ENCODE measurements around the gene TNN. TPM values are rescaled to one million over a fixed set of nuclear protein-coding genes. Genes with fewer than 3 reads are reported as not detected.

Gene TNN
- total RNA-seq, 5 donors from 2014 or later (not counting 1 experiment from before 2014, with no cell fraction given), result not detected

GRCh38 chr1:175126347-175126746 lies 58.7 kb downstream of the TNN start:
- Mint-ChIP-seq H3K27me3 (no peaks in the 10 kb centered on the region), H3K9me3 (no peaks in the 10 kb centered on the region), H3K4me1 (no peaks in the 10 kb centered on the region), H3K4me3 (no peak overlapping the region), H3K36me3 (no peaks in the 10 kb centered on the region), H3K27ac (no peak overlapping the region)
- Histone ChIP-seq H3K4me1 (ENCODE audit: control insufficient read depth in 1 of 2, extremely low read depth in 1 of 2, insufficient read depth in 2 of 2, low read length in 2 of 2) (no peaks in the 10 kb centered on the region), H3K27ac (ENCODE audit: low read length) (no peak overlapping the region), H3K27me3 (replicated peaks in 1 of 2; ENCODE audit: control insufficient read depth in 2 of 2, extremely low read depth in 1 of 2, insufficient read depth in 2 of 2, low read length in 1 of 2) (peaks cover 0 to 2% of the 10 kb centered on the region in 2 experiments), H3K36me3 (ENCODE audit: control insufficient read depth in 2 of 2, extremely low read depth in 1 of 2, insufficient read depth in 1 of 2, low read length in 1 of 2) (no peaks in the 10 kb centered on the region), H3K9me3 (no peaks in the 10 kb centered on the region), H3K4me3 (ENCODE audit: control insufficient read depth in 1 of 2, extremely low read depth in 1 of 2, low read length in 1 of 2) (no peak overlapping the region)
- ATAC-seq (replicated peaks in 1 of 4), result no peak
- no CpG with 5 or more reads among the region's 4 CpGs for WGBS (ENCODE audit: insufficient coverage)
- ChIA-PET CTCF (interaction anchor here (0.6 to 1.6 kb wide), 5 partner anchors 28 to 864 kb away, joined by 3 to 8 read pairs (median 6); no protein-coding TSS in a partner anchor), POLR2A (no interaction called here)
- no peak for DNase-seq

- Histone ChIP-seq H3K27me3 (replicated peaks in 1 of 2; ENCODE audit: control insufficient read depth in 2 of 2, extremely low read depth in 1 of 2, insufficient read depth in 2 of 2, low read length in 1 of 2) (peaks cover 0 to 2% of the 10 kb centered on the region in 2 experiments), H3K36me3 (ENCODE audit: control insufficient read depth in 2 of 2, extremely low read depth in 1 of 2, insufficient read depth in 1 of 2, low read length in 1 of 2) (no peaks in the 10 kb centered on the region), H3K27ac (ENCODE audit: low read length) (no peak overlapping the region), H3K9me3 (no peaks in the 10 kb centered on the region), H3K4me3 (ENCODE audit: control insufficient read depth in 1 of 2, extremely low read depth in 1 of 2, low read length in 1 of 2) (no peak overlapping the region), H3K4me1 (ENCODE audit: control insufficient read depth in 1 of 2, extremely low read depth in 1 of 2, insufficient read depth in 2 of 2, low read length in 2 of 2) (no peaks in the 10 kb centered on the region)
- no peak overlapping the region for H3K4me3 Mint-ChIP-seq
- no peak overlapping the region for H3K27ac Mint-ChIP-seq
- ChIA-PET CTCF (interaction anchor here (0.7 to 1.0 kb wide), 4 partner anchors 19 to 98 kb away, joined by 3 to 5 read pairs (median 4); no protein-coding TSS in a partner anchor), POLR2A (no interaction called here)
- no peaks in the 10 kb centered on the region for H3K27me3 Mint-ChIP-seq
- 44% methylated on average over 2 of the region's 6 CpGs for WGBS (ENCODE audit: insufficient coverage)
- no peak for DNase-seq
- H3K36me3 Mint-ChIP-seq, result no peaks in the 10 kb centered on the region
- no peaks in the 10 kb centered on the region for H3K9me3 Mint-ChIP-seq
- H3K4me1 Mint-ChIP-seq, result no peaks in the 10 kb centered on the region
- ATAC-seq (replicated peaks in 1 of 4), result no peak
Measured at GRCh38 chr1:175127565-175127964, 59.9 kb downstream of the TNN start.

GRCh38 chr1:175128523-175128922 lies 60.9 kb downstream of the TNN start:
- peaks cover 0 to 2% of the 10 kb centered on the region in 2 experiments for H3K27me3 ChIP-seq (replicated peaks in 1 of 2; ENCODE audit: control insufficient read depth in 2 of 2, extremely low read depth in 1 of 2, insufficient read depth in 2 of 2, low read length in 1 of 2)
- Mint-ChIP-seq H3K4me3 (no peak overlapping the region), H3K27me3 (peaks cover 2 to 3% of the 10 kb centered on the region in 2 donors), H3K36me3 (no peaks in the 10 kb centered on the region), H3K4me1 (no peaks in the 10 kb centered on the region), H3K27ac (no peak overlapping the region), H3K9me3 (no peaks in the 10 kb centered on the region)
- WGBS (ENCODE audit: insufficient coverage), result 71% methylated on average over 8 of the region's 9 CpGs
- H3K36me3 ChIP-seq (ENCODE audit: control insufficient read depth in 2 of 2, extremely low read depth in 1 of 2, insufficient read depth in 1 of 2, low read length in 1 of 2), result no peaks in the 10 kb centered on the region
- H3K4me1 ChIP-seq (ENCODE audit: control insufficient read depth in 1 of 2, extremely low read depth in 1 of 2, insufficient read depth in 2 of 2, low read length in 2 of 2), result no peaks in the 10 kb centered on the region
- POLR2A ChIA-PET, result no interaction called here
- ATAC-seq (replicated peaks in 1 of 4) (no peak), DNase-seq (no peak)
- no peaks in the 10 kb centered on the region for H3K9me3 ChIP-seq
- CTCF ChIA-PET, result interaction anchor here in 1 of 2 donors (0.6 kb wide), 2 partner anchors 236 to 819 kb away, joined by 3 read pairs; no protein-coding TSS in a partner anchor
- H3K27ac ChIP-seq (ENCODE audit: low read length), result no peak overlapping the region
- no peak overlapping the region for H3K4me3 ChIP-seq (ENCODE audit: control insufficient read depth in 1 of 2, extremely low read depth in 1 of 2, low read length in 1 of 2)

- Histone ChIP-seq H3K4me1 (ENCODE audit: control insufficient read depth in 1 of 2, extremely low read depth in 1 of 2, insufficient read depth in 2 of 2, low read length in 2 of 2) (no peaks in the 10 kb centered on the region), H3K27ac (ENCODE audit: low read length) (no peak overlapping the region), H3K36me3 (ENCODE audit: control insufficient read depth in 2 of 2, extremely low read depth in 1 of 2, insufficient read depth in 1 of 2, low read length in 1 of 2) (no peaks in the 10 kb centered on the region), H3K4me3 (ENCODE audit: control insufficient read depth in 1 of 2, extremely low read depth in 1 of 2, low read length in 1 of 2) (no peak overlapping the region), H3K27me3 (replicated peaks in 1 of 2; ENCODE audit: control insufficient read depth in 2 of 2, extremely low read depth in 1 of 2, insufficient read depth in 2 of 2, low read length in 1 of 2) (peaks cover 0 to 2% of the 10 kb centered on the region in 2 experiments), H3K9me3 (no peaks in the 10 kb centered on the region)
- ATAC-seq (replicated peaks in 1 of 4), result no peak
- Mint-ChIP-seq H3K4me3 (no peak overlapping the region), H3K36me3 (no peaks in the 10 kb centered on the region), H3K27ac (no peak overlapping the region), H3K4me1 (no peaks in the 10 kb centered on the region), H3K27me3 (peaks cover 5 to 6% of the 10 kb centered on the region in 2 donors), H3K9me3 (no peaks in the 10 kb centered on the region)
- ChIA-PET CTCF (no interaction called here), POLR2A (no interaction called here)
- no CpG with 5 or more reads among the region's 1 CpG for WGBS (ENCODE audit: insufficient coverage)
- DNase-seq, result no peak
Measured at GRCh38 chr1:175129182-175129581, 61.5 kb downstream of the TNN start.

- no peaks in the 10 kb centered on the region for H3K4me1 Mint-ChIP-seq
Measured at GRCh38 chr1:175129644-175129996, 62.0 kb downstream of the TNN start.

GRCh38 chr1:175129997-175130648 lies 62.5 kb downstream of the TNN start:
- Mint-ChIP-seq H3K27me3 (peaks cover 10 to 11% of the 10 kb centered on the region in 2 donors), H3K4me3 (no peak overlapping the region), H3K4me1 (no peaks in the 10 kb centered on the region), H3K27ac (no peak overlapping the region), H3K9me3 (no peaks in the 10 kb centered on the region), H3K36me3 (no peaks in the 10 kb centered on the region)
- H3K4me1 ChIP-seq (ENCODE audit: control insufficient read depth in 1 of 2, extremely low read depth in 1 of 2, insufficient read depth in 2 of 2, low read length in 2 of 2), result no peaks in the 10 kb centered on the region
- 97% methylated on average over 3 of the region's 5 CpGs for WGBS (ENCODE audit: insufficient coverage)
- no peak overlapping the region for H3K4me3 ChIP-seq (ENCODE audit: control insufficient read depth in 1 of 2, extremely low read depth in 1 of 2, low read length in 1 of 2)
- ChIA-PET POLR2A (no interaction called here), CTCF (no interaction called here)
- peaks cover 0 to 5% of the 10 kb centered on the region in 2 experiments for H3K27me3 ChIP-seq (replicated peaks in 1 of 2; ENCODE audit: control insufficient read depth in 2 of 2, extremely low read depth in 1 of 2, insufficient read depth in 2 of 2, low read length in 1 of 2)
- H3K9me3 ChIP-seq, result no peaks in the 10 kb centered on the region
- DNase-seq (no peak), ATAC-seq (replicated peaks in 1 of 4) (no peak)
- H3K27ac ChIP-seq (ENCODE audit: low read length), result no peak overlapping the region
- H3K36me3 ChIP-seq (ENCODE audit: control insufficient read depth in 2 of 2, extremely low read depth in 1 of 2, insufficient read depth in 1 of 2, low read length in 1 of 2), result no peaks in the 10 kb centered on the region

More at GRCh38 chr1:175129644-175129996, 62.0 kb downstream of the TNN start:
- ChIA-PET CTCF (no interaction called here), POLR2A (no interaction called here)
- H3K27me3 ChIP-seq (replicated peaks in 1 of 2; ENCODE audit: control insufficient read depth in 2 of 2, extremely low read depth in 1 of 2, insufficient read depth in 2 of 2, low read length in 1 of 2), result peaks cover 0 to 2% of the 10 kb centered on the region in 2 experiments
- peaks cover 7 to 8% of the 10 kb centered on the region in 2 donors for H3K27me3 Mint-ChIP-seq
- DNase-seq, result no peak
- no peaks in the 10 kb centered on the region for H3K36me3 ChIP-seq (ENCODE audit: control insufficient read depth in 2 of 2, extremely low read depth in 1 of 2, insufficient read depth in 1 of 2, low read length in 1 of 2)
- no peak overlapping the region for H3K4me3 ChIP-seq (ENCODE audit: control insufficient read depth in 1 of 2, extremely low read depth in 1 of 2, low read length in 1 of 2)
- WGBS (ENCODE audit: insufficient coverage), result no CpG with 5 or more reads among the region's 2 CpGs
- H3K27ac Mint-ChIP-seq, result no peak overlapping the region
- no peaks in the 10 kb centered on the region for H3K9me3 Mint-ChIP-seq
- H3K36me3 Mint-ChIP-seq, result no peaks in the 10 kb centered on the region
- no peaks in the 10 kb centered on the region for H3K9me3 ChIP-seq
- H3K4me1 ChIP-seq (ENCODE audit: control insufficient read depth in 1 of 2, extremely low read depth in 1 of 2, insufficient read depth in 2 of 2, low read length in 2 of 2), result no peaks in the 10 kb centered on the region
- no peak overlapping the region for H3K4me3 Mint-ChIP-seq
- no peak overlapping the region for H3K27ac ChIP-seq (ENCODE audit: low read length)
- ATAC-seq (replicated peaks in 1 of 4), result no peak

Data from T-cell (primary cell).